Measurements from ENCODE around the gene ARL6IP4. TPM values are rescaled to one million over a fixed set of nuclear protein-coding genes. Genes with fewer than 3 reads are reported as not detected.

ARL6IP4 gene
- total RNA-seq, 1 donor from 2014 or later = 136 TPM

- intact Hi-C loops (cut with DNase I) = no loop called here
- peak; percentile 97 for ATAC-seq
- DNase-seq (ENCODE audit: low spot score) = peak; percentile 95
Measured at GRCh38 chr12:122974892-122975789, 5.3 kb upstream of the ARL6IP4 start, which contains the start of gene OGFOD2. Gene OGFOD2 (plus strand): TSS chr12:122975244. CDS start chr12:122975252, 8 bp downstream.

GRCh38 chr12:122975790-122976647 lies 4.5 kb upstream of the ARL6IP4 start:
- ATAC-seq (no peak), DNase-seq (ENCODE audit: low spot score) (no peak)
- intact Hi-C loops (cut with DNase I) = no loop called here

DNA sequence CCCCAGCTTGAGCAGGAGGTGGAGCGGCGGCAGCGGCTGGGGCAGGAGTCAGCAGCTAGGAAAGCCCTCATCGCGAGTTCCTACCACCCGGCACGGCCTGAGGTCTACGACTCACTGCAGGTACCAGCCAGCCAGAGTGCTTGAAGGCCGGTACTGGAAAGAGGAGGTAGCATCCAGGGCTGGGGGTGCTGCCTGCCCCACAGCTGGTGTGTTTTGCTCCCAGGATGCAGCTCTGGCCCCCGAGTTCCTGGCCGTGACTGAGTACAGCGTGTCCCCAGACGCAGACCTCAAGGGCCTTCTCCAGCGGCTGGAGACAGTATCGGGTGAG lies 3.9 kb upstream of the ARL6IP4 start:
- intact Hi-C loops (cut with DNase I) = no loop called here
- DNase-seq (ENCODE audit: low spot score) (no peak), ATAC-seq (no peak)

DNA sequence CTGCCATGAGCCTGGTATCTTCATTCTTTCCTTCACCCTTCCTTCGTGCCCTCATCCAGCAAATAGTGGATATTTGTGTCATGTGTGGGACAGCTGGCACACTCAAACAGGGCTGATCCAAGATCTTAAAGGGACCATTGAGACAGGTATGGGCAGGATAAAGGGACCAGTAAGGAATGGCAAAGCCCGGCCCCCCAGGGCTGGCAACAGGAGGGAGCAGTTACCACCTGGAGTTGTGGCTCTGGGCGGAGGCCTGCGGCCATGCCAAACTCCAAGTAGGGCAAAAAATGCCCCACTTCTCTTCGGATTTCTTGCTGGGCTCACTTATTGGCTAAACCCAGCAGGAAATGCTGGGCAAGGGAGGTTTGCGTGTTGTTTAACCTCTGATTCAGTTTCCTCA lies 3.3 kb upstream of the ARL6IP4 start:
- ATAC-seq (no peak), DNase-seq (ENCODE audit: low spot score) (no peak)
- intact Hi-C loops (cut with DNase I) = no loop called here

DNA sequence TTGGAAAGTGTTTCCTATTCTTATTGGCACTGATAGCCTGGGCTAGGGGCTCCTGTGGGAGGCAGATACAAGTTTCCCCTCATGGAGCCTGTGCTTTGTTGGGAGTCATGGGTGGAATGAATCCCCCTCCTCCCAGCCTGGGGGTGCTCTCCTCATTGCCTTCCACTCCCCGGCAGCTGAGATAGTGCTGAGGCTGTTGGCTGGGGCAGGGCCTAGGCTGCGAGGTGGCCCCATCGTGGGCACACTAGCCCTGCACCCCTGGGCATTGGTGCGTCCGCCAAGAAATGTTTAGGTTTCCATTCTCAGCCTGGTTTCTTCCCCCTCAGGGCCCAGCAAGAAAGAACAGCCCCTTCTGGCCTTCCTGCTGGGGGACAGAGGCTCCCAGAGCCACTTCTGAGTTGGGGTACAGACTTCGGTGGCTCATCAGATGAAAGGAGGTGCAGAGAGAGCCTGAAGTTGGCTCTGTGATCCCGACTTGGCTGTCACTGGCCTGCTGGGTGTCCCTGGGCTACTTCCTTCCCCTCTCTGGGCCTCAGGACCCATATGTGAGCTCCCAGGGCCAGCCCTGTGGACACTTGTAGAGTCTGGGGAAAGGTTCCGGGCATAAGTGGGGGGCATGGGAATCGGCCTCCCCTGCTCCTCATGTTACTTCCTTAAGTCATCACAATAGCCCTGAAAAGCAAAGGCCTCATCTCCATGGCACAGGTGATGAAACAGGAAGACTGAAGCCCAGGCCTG lies 2.7 kb upstream of the ARL6IP4 start:
- DNase-seq (ENCODE audit: low spot score) (no peak), ATAC-seq (no peak)
- intact Hi-C loops (cut with DNase I) = no loop called here

- intact Hi-C loops (cut with DNase I) = no loop called here
- ATAC-seq = no peak
- no peak for DNase-seq (ENCODE audit: low spot score)
Measured at GRCh38 chr12:122978507-122978955, 1.9 kb upstream of the ARL6IP4 start.

GRCh38 chr12:122979001-122979907 lies 1.2 kb upstream of the ARL6IP4 start:
- no peak for ATAC-seq
- no peak for DNase-seq (ENCODE audit: low spot score)

GRCh38 chr12:122979908-122980182 lies 636 bp upstream of the ARL6IP4 start:
- ATAC-seq (no peak), DNase-seq (ENCODE audit: low spot score) (no peak)
- intact Hi-C loops (cut with DNase I) = loop anchor here (10.0 kb wide), 1 partner anchor 165 kb away; no protein-coding TSS in a partner anchor

More at GRCh38 chr12:122979001-122979907, 1.2 kb upstream of the ARL6IP4 start:
- intact Hi-C loops (cut with DNase I) = no loop called here

GRCh38 chr12:122981036-122981471 lies 573 bp downstream of the ARL6IP4 start:
- intact Hi-C loops (cut with DNase I) = loop anchor here (10.0 kb wide), 1 partner anchor 164 kb away; no protein-coding TSS in a partner anchor
- ATAC-seq (no peak), DNase-seq (ENCODE audit: low spot score) (no peak)

GRCh38 chr12:122981587-122982476 lies 1.4 kb downstream of the ARL6IP4 start:
- ATAC-seq (no peak), DNase-seq (ENCODE audit: low spot score) (no peak)
- intact Hi-C loops (cut with DNase I) = loop anchor here (10.0 kb wide), 1 partner anchor 163 kb away; no protein-coding TSS in a partner anchor

GRCh38 chr12:122982477-122982815 lies 2.0 kb downstream of the ARL6IP4 start:
- DNase-seq (ENCODE audit: low spot score) (no peak), ATAC-seq (no peak)
- intact Hi-C loops (cut with DNase I) = loop anchor here (10.0 kb wide), 1 partner anchor 162 kb away; no protein-coding TSS in a partner anchor

GRCh38 chr12:122982963-122983788 lies 2.7 kb downstream of the ARL6IP4 start:
- intact Hi-C loops (cut with DNase I) = loop anchor here (10.0 kb wide), 1 partner anchor 162 kb away; no protein-coding TSS in a partner anchor
- ATAC-seq (no peak), DNase-seq (ENCODE audit: low spot score) (no peak)

DNA sequence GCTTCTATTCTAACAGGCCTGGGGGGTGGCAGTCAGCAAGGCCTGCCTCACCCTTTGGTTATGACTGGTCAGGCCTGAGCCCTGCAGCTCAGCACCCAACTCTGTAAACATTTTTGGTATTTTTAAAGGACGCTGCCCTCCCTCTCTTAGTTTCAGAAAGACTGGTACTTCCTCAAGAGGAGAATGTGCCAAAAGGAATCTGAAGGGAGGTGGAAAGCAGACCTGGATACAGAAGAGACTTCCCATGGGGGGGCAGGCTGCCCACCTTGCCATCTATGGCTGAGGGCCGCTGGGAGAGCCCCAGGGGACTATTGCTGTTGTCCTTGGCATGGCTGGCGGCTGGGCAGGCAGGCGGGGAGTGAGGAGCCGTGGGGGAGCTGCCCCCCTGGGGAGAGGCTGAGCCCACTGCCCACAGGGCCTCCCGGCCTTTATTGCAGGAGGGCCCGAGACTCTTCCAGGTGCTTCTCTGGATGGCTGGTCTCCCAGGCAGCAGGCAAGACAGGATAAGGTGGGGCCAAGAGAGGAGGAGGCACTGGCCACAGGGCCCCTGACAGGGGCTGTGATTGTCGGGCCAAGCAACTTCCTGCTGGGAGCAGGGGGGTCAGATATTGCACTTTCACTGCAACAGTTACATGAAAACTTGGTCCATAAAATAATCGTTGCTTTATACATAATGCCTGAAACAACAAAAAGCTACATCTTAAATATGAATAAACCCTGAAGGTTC lies 3.5 kb downstream of the ARL6IP4 start:
- no peak for DNase-seq (ENCODE audit: low spot score)
- peak; percentile 1 for ATAC-seq
- intact Hi-C loops (cut with DNase I) = loop anchor here (10.0 kb wide), 1 partner anchor 161 kb away; no protein-coding TSS in a partner anchor

GRCh38 chr12:122984612-122985337 lies 4.3 kb downstream of the ARL6IP4 start:
- intact Hi-C loops (cut with DNase I) = loop anchor here (10.0 kb wide), 1 partner anchor 160 kb away; no protein-coding TSS in a partner anchor
- DNase-seq (ENCODE audit: low spot score) = no peak

More at GRCh38 chr12:122984612-122985337, 4.3 kb downstream of the ARL6IP4 start:
- ATAC-seq = peak; percentile 44

All from sciatic nerve (tissue), 2 donors.